NCI-H187 treated with DMSO at 0.1 percent for 48 hours (cell line): Measurements from ENCODE around the gene CRAMP1.
A peak's percentile ranks its signal among the peaks of the same experiment; 100 is the strongest.

ENCODE experiments used
- DNase-seq: peaks from one replicate; lab custom pipeline; 2025; lab: John Stamatoyannopoulos, UW

CRAMP1 gene

DNA sequence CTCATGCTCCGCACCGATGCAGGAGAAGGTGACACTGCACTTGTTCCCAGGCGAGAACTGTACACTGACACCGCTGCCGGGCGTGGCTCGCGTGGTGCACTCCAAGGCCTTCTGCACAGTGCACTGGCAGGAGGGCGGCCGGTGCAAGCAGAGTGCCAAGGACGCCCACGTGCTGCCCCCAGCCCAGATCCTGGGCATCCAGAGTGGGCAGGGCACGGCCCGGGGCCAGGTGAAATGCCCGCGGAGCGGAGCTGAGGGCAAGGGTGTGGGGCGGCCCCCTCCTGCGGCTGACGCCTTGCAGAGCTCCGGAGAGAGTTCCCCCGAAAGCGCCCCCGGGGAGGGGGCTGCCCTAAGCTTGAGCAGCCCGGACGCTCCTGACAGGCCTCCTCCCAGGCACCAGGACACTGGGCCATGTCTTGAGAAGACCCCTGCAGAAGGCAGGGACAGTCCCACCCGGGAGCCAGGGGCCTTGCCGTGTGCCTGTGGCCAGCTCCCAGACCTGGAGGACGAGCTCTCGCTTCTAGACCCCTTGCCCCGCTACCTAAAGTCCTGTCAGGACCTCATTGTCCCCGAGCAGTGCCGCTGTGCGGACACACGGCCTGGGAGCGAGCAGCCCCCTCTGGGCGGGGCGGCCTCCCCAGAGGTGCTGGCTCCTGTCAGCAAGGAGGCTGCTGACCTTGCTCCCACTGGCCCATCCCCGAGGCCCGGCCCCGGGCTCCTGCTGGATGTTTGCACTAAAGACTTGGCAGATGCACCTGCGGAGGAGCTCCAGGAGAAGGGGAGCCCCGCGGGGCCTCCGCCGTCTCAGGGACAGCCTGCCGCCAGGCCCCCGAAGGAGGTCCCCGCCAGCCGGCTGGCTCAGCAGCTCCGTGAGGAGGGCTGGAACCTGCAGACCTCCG lies 44.0 kb downstream of the CRAMP1 start:
- no peak for DNase-seq

DNA sequence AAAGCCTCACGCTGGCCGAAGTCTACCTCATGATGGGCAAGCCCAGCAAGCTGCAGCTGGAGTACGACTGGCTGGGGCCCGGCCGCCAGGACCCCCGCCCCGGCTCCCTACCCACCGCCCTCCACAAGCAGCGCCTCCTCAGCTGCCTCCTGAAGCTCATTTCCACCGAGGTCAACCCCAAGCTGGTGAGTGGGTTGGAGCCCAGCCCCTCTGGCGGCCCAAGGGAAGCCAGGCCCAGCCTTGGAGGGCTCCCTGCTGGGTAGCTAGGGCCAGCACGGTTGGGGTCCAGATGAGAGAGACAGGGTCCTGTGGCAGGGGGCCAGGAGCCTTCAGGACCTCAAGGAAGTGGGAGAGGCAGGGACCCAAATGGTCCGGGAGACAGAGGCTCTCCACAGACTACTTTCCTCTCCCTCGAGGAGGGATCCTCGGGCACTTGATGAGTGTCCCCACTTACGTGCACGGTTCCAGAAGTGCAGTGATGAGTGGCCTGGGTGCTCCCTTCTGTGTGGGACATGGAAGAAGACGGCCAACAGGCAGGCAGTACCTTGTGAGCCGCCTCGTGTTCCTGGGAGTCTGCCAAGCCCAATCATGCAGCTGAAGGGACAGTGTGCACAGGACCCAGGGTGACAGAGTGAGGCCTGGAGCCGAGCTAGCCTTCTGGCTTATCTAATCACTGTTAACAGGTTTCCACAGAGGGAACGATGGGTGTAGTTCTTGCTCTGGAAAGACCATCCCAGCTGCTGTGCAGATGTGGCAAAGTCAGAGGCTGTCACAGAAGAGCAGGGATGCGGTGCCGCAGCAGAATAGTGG lies 44.9 kb downstream of the CRAMP1 start:
- no peak for DNase-seq

DNA sequence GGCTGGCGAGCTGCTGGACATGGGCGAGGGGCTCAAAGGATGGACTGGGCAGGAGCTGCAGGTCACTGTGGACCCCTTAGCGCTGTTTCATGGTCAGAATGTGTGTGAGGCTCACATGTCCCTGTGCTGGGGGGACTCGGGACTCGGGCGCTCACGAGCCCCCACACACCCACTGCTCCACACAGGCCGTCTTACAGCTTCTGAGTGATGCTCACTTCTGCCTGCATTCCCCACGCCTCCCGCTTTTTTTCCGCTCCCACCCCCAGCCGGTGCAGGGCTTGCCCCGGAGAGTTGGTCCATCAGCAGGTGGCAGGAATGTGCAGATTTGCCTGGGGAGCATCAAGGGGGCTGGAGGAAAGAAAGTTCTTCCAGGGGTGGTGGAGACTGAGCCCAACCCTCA lies 45.7 kb downstream of the CRAMP1 start:
- no peak for DNase-seq

DNA sequence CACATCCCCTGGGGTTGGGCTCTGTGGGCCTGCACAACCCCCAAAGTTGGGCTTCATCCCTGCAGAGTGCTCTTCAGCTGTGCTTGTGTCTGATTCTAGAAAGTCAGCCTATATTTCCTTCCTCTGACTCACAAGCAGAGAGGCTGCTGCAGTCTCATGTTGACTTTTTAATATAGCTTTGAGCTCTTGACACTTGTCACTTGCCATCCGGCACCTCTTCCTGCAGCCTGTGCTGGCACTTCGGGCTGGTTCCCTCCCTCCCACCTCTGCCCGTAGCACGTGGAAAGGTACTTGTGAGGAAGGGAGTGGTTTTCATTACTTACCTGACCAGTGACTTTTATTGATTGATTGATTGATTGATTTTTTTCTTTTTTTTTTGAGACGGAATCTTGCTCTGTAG lies 46.9 kb downstream of the CRAMP1 start:
- DNase-seq, result no peak

DNA sequence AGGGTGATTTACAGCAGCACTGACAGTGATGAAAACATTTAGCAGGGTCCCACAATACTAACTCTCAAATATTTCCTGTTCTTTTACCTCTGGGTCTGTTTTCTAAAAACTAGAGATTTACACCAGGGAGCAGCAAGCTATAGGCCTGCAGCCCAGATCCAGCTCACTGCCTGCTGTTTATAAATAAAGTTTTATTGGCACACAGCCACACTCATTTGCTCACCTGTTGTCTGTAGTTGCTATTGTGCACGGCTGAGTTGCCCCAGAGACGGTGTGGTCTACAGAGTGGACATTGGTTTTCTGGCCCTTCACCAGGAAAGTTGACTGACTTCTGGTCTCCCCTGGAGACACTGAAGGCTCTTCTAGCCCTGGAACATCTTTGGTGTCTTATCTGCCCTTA lies 49.7 kb downstream of the CRAMP1 start:
- DNase-seq, result no peak

DNA sequence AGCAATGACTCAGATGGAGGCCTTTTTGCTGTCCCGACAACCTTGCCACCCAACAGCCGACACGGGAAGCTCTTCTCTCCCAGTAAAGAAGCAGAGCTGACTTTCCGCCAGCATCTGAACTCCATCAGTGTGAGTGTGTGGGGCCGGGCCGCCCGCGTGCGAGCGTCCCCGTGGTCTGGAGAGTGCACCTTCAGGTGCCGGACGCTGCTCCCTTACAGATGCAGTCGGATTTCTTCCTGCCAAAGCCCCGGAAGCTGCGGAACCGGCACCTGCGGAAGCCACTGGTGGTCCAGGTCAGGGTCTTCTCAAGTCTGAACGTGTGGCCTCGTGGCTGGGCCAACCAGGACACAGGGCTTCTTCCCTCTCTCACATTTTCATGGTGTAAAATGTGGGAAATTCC lies 50.4 kb downstream of the CRAMP1 start:
- no peak for DNase-seq

DNA sequence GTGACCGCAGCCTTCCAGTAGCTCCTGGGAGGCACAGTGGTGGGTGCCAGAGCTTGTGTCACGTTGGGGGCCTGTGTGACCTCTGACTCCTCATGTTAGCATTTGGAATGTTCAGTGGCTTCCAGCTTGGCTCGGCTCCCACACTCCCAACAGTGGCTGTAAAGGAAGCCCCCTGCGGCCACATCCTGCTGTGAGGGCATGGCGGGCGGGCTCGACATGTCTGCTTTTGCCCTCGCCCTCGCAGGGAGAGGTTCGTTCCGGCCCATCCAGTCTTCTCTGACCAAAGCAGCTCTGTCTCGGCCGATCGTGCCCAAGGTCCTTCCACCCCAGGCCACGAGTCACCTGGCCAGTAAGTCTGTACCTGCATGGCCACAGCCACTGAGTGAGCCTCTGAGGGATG lies 53.7 kb downstream of the CRAMP1 start:
- DNase-seq, result no peak

DNA sequence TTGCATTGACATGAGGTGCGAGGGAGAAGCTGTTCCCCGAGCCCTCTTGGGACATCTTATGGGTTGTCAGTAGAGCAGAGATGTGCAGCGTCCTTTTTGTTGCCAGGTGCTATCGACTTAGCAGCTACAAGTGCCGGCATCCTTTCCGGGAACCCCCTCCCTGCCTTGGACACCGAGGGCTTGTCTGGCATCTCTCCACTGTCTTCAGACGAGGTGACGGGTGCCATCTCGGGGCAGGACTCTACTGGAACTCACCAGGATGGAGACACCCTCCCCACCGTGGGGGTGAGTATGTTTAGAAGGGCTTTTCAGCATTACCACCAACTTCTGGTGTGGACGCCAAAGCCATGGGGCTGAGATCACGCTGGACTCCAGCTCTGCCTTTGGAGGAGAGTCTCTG lies 54.2 kb downstream of the CRAMP1 start:
- DNase-seq, result no peak

DNA sequence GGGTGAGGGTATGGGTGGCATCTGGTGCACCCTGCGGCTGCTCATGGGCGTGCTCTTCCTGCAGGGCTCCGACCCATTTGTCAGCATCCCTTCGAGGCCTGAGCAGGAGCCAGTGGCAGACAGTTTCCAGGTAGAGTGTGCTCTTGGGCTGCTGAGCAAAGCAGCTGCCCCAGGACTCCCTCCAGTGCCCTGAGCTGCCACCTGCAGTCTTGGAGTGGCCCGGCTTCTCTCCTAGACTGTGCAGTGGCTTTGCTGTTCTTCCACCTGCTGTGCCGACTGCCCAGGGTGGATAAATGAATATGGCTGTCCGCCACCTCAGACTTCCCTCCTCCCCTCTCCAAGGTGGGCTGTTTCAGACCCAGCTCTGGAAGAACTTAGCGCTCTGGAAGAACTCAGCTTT lies 55.1 kb downstream of the CRAMP1 start:
- no peak for DNase-seq

DNA sequence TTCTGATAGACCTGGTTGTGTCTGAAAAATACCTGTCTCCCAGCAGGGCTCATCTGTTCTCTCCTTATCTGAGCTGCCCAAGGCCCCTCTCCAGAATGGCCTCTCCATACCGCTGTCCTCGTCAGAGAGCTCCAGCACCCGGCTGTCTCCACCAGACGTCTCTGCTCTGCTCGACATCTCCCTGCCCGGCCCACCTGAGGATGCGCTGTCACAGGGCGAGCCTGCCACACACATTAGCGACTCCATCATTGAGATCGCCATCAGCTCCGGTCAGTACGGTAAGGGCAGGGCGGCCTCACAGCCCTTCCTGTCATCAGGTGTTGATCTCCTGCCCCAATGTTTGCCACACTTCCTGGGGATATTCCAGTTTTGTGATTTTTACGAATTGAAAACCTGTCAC lies 55.8 kb downstream of the CRAMP1 start:
- no peak for DNase-seq

DNA sequence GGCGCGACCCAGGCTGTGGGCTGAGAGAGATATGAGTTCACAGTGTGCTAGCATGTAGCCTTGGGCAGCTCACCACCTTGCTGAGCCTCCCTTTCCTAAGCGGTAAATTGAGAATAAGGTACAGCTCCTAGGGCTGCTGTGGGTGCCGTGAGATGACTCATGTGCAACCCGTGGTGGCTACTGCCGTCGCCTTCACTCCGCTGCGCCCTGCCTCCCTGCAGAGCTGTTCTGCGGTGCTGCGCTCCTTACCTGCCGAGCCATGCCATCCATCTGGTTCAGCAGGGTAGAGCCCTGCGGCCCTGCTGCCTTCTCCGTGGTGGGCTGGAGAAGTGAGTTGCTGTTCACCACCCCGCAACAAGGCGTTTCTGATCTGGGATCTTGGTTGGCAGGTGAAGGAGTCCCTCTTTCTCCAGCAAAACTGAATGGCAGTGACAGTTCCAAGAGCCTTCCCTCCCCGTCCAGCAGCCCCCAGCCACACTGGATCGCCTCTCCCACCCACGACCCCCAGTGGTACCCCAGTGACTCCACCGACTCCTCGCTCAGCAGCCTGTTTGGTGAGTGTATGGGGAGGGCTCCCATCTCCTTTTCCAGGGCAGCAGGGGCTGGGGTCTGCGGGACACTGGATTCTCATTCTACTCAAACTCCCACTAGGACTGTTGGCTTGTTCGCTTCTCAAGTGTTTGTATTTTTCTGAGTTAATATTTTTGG lies 56.6 kb downstream of the CRAMP1 start:
- no peak for DNase-seq

DNA sequence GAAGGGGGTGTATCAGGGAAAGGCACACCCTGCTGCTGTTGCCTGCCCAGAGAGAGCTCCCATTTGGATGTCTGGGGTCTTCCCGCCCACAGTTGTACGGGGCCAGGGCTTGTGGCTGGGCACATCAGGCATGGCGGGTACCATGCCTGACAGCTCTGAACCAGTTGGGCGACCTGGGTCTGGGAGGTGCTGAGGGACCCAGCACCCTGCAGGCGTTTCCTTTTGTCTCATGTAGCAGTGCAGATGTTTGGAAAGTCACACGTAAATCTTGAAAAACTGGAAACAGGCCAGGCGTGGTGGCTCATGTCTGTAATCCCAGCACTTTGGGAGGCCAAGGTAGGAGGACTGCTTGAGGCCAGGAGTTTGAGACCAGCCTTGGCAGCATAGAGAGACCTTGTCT lies 57.5 kb downstream of the CRAMP1 start:
- DNase-seq, result no peak

DNA sequence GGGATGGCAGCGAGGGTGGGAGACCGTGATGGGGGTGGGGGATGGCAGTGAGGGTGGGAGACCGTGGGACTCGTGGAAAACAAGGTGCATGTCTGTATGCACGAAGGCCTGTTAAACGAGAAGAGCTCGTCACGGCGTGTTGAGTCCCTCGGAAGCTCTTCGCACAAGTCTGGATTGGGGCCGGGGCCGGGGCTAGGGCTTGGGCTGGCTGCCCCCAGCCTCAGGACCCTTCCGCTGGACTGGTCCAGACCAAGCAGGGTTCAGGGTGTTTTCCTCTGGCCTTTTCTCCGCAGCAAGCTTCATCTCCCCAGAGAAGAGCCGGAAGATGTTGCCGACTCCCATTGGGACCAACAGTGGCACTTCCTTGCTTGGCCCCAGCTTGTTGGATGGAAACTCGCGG lies 58.2 kb downstream of the CRAMP1 start:
- DNase-seq, result no peak

DNA sequence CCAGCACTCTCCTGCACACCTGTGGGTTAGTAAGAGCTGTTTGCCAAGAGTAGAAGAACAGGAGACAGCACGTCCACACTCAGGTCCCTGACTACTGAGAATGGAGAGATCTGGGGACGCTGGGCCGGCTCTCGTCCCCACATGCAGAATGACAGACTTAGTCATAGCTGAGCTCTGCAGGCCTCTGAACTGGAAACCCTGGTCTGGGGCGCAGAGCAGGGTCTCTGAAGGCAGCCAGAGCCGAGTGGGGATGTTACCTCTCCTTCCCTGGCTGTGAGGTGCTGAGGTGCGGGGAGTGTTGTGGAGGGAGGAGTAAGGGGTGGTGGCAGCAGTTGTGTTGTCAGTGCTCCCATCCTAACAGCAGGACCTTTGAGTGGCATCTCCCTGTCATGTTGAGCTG lies 58.7 kb downstream of the CRAMP1 start:
- DNase-seq, result no peak

DNA sequence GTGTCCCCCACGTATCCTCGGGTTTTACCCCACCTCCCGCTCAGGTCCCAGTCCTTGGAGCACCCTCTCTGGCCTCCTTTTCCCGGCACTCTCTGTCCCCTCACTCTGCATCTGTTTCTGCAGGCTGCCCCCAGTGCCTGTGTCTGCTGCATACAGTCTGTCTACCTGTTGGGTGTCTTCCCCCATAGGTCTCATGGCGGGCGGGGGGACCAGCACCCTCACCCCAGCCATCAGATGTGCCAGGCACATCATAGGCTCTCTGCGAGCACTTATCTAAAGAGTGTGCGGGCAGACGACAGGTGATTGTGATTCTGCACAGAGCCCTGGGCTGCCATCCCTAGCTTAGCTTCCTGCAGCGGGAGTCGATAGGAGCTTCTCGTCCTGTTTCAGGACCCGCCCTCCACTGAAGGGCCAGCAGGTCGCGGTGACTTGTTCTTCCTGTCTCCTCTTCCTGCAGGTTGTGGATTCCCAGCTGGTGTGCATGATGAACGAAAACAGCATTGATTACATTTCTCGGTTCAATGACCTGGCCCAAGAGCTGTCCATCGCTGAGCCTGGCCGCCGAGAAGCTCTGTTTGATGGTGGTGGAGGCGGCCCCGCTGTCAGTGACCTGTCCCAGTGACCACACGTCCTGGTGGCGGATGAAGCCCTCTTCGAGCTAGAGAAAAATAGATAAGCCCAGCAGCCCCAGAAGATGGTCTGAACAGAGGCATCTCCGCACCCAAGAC lies 61.4 kb downstream of the CRAMP1 start:
- DNase-seq, result no peak

DNA sequence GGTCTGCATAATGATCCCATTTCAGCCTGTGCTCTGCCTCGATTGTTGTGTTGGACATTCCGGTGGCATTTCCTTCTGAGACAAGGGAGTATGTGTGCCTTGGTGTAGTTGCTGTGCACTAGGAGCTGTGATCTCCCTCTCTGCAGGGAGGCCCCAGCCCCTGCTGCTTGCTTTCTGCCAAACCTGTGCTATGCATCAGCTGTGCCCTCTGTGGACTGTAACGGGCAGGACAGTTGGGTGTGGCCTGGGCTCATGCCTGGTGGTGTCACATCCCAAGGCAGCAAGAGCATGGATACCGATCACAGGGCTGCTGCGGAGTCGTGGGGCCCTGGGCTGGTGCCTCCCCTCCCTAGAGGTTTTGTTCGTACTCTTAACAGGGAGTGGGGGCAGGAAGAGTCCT lies 62.1 kb downstream of the CRAMP1 start:
- DNase-seq, result no peak

DNA sequence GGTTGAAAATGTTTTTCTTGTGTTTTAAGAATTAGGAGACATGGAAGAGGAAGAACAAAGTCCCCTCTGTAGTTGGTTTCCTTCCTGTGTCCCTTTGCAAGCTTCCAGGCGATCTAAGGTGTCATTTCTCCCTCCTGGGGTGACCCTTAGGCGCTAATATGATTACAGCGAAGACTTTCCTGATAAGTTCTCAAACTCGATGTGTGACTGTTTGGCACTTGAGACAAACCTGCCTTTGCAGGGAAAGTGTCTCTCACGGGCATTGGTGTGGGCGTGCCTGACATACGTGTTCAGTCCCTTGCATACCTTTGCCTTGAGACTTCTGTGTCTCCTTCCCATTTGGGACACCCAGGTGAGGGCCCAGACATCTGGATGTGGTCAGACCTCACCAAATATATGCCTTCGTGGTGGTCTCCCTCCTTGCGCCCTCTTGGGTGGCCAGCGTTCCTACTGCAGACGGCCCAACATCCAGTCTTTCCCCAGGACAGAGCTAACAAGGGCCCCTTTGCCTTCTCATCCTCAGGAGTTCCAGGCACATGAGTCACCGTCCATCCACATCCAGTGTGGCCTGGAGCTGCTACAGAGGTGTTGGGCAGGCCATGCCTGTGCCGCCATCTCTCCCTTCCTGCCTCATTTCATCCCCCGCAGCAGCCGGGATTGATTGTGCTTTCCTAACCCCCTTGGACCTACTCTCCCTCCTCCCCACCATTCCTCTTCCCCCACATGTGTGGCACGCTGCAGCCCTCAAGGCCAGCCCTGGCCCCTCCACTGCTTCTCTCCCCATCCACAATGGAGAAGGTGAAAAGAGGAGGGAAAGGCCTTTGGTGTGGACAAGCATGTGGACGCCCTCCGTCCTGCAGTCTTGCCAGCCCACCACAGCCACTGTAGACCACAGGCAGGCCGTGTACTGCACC lies 62.8 kb downstream of the CRAMP1 start:
- no peak for DNase-seq

DNA sequence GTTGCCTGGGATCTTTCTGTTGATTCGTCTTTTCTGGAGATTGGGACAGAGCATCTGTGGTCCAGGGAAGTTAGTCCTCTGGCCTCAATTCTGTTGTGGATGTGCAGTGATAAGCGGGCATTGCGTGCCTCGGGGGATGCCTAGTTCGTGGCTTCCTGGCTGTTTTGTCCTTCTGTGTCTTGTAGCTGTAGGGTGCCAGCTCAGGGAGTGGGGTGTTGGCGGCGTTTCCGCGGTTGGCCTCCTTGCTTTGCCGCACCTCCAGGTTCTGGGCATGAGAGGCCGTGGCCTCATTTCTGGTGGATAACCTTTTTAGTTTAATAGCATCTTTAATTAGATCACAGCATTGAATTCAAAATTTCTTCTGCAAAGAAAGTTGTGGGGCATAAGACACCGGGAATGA lies 64.5 kb downstream of the CRAMP1 start:
- no peak for DNase-seq

DNA sequence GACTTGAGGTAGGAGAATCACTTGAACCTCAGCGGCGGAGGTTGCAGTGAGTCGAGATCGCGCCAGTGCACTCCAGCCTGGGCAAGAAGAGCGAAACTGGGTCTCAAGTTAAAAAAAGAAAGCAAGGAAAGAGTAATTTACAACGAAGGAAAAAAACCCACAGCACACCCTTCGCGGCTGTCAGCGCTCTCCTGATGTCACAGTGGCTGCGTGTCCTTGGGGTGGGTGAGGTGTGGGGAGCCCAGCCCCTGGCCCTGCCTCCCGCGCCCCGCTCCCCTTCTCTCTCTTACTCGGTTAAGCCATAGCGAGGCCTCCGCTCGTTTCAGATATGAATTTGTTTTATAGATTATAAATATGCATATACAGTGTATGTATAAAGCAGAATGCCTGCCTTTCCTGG lies 65.2 kb downstream of the CRAMP1 start:
- DNase-seq, result no peak

DNA sequence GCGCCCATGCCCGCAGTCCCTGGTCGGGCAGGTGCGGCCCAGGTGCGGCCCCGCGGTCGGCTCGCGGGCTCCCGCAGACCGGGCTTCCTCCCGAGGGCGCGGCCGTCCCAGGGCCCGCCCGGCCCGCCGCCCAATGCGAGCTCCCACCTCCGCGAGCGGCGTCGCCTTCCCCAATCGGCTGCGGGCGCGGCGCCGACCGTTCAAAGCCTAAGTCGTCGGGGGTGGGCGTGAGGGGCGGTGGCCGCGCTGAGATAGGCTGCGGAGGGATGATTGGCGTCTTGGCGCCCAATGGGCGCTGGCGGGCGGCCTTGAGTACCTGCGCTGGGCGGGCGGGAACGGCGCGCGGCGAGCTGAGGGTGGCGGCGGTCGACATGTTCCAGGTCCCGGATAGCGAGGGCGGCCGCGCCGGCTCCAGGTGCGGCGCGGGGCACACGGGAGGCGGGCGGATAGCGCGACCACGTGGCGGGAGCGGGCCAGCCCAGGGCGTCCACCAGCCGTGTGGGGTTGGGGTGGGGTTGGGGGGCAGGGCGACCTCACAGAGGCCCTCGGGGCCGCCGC lies 65.9 kb downstream of the CRAMP1 start, which contains the start of gene JPT2:
TSS of gene JPT2 (plus strand) at position 338 of the 558 bp plus-strand sequence. CDS start at position 372, 34 bp downstream.
- peak; percentile 98 for DNase-seq
